HG03457 (cell line): ENCODE measurements around the gene LFNG.

Experiments
- ATAC-seq: cut with Tn5 transposase; IDR thresholded peaks from one replicate; pipeline ENCODE4 v1.9.1; 2021; ENCODE audit warnings: moderate number of reproducible peaks; ENCODE audit not compliant: unreplicated experiment

LFNG gene

GRCh38 chr7:2519119-2519930 is at the start of gene LFNG:
TSS of gene LFNG (plus strand) at chr7:2519774. CDS start at chr7:2519862, 88 bp downstream.
- ATAC-seq = peak; percentile 69

GRCh38 chr7:2470204-2471021 is 49.2 kb upstream of the LFNG start:
- ATAC-seq = no peak

DNA sequence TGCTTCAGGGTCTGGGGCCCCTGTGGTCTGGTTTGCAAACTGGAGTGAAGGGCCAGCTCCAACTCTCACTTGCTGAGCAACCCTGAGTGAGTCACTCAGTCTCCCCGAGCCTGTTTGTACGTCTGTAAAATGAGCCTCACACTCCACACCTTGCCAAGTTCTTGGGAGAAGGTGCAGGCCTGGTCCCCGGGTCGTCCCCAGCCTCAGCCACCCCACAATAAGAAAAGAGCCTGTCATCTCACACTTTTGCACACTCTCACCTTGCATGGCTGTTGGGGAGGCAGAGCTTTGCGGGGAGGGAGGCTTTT is 48.6 kb upstream of the LFNG start:
- no peak for ATAC-seq

DNA sequence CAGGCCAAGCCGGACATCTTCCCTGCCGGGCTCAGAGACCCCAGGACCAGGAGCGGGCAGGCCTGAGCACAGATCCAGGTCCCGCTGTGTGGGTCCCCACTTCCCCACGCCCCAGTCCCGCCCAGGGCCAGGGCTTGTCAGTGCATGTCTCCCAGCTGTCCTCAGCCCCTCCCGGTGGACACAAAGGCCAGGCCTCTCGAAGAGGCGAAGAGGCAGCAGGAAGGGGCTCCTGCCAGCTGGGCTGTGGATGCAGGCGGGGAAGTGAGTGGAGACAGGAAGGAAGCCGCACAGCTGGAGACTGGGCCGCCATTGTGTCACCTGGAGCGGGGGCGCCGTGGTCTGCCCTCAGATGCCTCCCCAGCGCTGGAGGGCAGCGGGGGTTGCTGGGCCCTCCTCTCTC is 48.2 kb upstream of the LFNG start:
- no peak for ATAC-seq

- ATAC-seq = no peak
These were observed 46.8 kb upstream of the LFNG start for GRCh38 chr7:2472739-2473138.

DNA sequence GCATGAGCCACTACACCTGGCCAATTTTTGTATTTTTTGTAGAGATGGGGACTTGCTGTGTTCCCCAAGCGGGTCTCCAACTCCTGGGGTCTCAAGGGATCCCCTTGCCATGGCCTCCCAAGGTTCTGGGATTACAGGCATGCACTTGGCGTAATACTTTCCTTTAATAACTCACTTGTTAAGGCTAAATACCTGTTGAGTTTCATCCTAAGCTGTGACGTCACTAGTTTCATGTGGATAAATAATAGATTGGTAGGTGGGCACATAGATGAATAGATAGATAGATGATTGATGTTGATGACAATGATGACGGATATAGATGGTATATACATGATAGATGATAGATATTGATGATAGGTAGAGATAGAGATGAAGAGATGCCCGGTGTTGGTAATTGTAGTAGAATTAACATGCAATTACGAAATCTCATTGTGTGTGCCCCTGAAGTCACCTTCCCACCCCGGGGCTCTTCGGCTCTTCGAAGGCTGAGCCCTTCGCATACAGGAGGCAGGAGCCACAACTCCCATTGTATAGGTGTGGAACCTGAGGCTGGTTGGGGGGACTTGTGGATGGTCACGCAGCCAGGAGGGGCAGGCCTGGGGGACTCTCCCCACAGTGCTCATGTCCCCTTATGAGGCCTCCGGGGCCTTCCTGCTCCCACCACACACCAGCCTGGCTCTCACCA is 45.9 kb upstream of the LFNG start:
- no peak for ATAC-seq

DNA sequence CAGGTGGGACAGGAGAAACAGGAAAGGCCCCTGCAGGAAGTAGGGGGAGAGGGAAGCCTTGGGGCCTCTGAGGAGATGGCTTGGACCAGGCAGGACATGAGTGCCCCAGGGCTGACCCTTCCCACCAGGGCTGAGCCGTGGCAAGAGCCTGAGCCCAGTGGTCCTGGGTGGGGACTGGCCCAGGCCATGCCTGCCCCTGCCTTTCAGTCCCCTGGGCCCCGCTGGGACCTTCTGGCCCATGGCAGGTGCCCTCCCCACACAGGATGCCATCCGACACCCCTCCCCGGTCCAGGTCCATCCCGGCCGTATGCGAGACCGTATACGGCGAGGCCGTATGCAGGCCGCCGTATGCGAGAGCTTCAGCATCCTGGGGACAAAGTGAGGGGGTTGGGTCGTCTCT is 45.4 kb upstream of the LFNG start:
- ATAC-seq = no peak

GRCh38 chr7:2474813-2475677 is 44.5 kb upstream of the LFNG start:
- ATAC-seq = no peak

DNA sequence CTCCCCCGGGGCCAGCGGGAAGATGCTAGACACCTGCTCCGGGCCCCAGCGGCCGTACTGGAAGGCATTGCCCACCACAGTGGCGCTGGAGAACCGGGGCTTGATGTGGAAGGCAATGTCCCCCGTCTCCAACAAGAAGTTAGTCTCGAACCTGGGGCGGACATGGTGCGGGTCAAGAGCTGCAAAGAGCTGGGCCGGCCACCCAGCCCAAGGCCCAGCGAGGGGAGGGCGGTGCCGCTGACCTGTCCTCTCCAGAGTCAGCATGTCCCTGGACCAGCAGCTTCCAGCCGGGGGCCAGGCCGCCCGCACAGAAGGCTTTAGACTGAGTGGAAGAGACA is 43.9 kb upstream of the LFNG start:
- ATAC-seq = no peak

GRCh38 chr7:2476298-2476697 is 43.3 kb upstream of the LFNG start, which contains the start of gene GRIFIN:
TSS of gene GRIFIN (minus strand) at chr7:2476398. CDS start at chr7:2476383, 15 bp downstream.
- no peak for ATAC-seq

GRCh38 chr7:2476776-2477446 is 42.7 kb upstream of the LFNG start:
- ATAC-seq = no peak

- ATAC-seq = no peak
These were observed 41.9 kb upstream of the LFNG start for GRCh38 chr7:2477447-2478398.

- no peak for ATAC-seq
These were observed 41.2 kb upstream of the LFNG start for GRCh38 chr7:2478399-2478785.

GRCh38 chr7:2478800-2479199 is 40.8 kb upstream of the LFNG start:
- no peak for ATAC-seq

DNA sequence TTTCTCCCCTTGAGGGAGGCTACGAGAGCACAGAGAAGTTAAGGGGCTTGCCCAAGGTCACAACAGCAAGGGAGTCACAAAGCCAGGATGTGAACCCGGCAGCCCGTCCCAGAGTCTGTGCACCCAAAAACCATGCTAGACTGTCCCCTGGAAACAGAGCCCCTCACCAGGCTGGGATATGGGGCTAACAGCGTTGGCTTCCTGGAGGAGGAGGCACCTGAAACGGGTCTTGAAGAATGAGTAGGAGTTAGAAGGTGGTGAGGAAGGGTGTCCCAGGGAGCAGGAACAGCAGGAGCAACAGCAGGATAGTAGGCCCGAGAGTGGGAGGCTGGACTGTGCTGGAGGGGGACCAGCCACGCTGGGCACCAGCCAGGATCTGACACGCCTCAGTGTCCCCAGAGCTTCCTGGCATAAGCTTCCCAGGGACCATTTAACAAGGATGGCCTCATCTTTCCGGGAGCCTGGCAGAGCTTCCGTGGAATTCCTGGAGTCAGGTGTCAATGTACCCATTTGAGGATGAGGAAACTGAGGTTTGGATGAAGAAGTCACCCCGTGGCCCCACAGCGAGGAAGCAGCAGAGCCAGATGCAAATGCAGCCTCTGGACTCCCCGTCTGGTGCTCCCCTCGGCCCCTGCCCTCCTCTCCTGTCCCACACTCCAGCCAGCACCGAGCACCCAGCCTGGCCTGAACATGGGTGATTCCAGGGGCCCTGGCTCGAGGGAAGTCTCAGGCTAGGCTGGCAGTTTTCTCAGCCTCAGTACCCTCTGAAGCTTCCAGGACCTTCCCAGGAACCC is 40.1 kb upstream of the LFNG start:
- no peak for ATAC-seq

DNA sequence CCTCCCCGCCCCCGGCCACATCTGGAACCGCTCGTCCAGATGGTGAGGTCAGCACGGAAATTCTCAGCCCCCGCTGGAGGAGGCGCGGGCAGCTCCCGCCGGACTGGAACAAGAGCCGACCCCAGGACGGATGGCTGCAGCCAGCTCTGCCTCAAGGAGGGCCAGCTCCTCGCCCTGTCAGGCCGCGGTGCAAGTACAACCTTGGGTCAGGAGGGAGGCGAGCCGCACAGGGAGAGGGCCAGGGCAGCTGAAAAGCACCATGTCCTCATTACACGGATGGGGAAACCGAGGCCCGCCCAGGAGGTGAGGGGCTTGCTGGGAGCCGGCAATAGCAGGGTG is 39.5 kb upstream of the LFNG start:
- ATAC-seq = no peak

DNA sequence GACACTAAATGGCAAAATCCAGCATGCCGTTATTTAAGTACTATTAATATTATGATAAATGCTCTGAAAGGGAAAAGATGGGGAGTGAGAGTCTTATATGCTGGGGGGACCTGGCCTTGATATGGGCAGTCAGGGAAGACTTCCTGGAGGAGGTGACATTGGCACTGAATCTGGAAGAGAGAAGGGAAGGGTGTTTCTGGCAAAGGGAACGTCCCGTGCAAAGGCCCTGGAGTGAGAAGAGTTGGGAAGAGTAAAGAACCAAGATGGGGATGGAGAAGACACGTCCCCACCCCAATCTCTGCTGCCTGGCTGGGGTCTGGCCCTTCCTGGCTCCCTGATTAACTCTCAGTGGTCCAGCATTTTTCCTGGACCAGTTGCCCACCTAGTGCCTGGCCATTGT is 38.4 kb upstream of the LFNG start:
- no peak for ATAC-seq

GRCh38 chr7:2482725-2483451 is 36.7 kb upstream of the LFNG start:
- ATAC-seq = no peak
